Measurements from ENCODE around the gene DNAJB8. TPM values are rescaled to one million over a fixed set of nuclear protein-coding genes. Genes with fewer than 3 reads are reported as not detected.

Gene DNAJB8
- total RNA-seq, 1 experiment from 2014 or later = not detected

Other genes with a start within 250 kb of the DNAJB8 start
- gene GATA2, start 26.3 kb upstream of the DNAJB8 start, total RNA-seq (2014; rRNA removed) = 26.8 and 32.4 TPM in 2 replicates
- 262 and 270 TPM in 2 replicates for gene RPN1, start 183.9 kb upstream of the DNAJB8 start, total RNA-seq (2014; rRNA removed)

Measured in PC-3 (cell line).